ENCODE data around the gene RGS18.
"Not testable (repeated sequence)": the region's sequence is repeated elsewhere in the genome, so short reads cannot be mapped to it uniquely, and the experiment has no call there.

Gene RGS18

GRCh38 chr1:192186197-192186596 is 27.9 kb downstream of the RGS18 start:
- H3K27me3 ChIP-seq: no peaks in the 10 kb centered on the region
- no peaks in the 10 kb centered on the region for H3K4me1 ChIP-seq

GRCh38 chr1:192190066-192190465 is 31.8 kb downstream of the RGS18 start:
- H3K4me3 ChIP-seq: no peak overlapping the region

More at GRCh38 chr1:192186197-192186596, 27.9 kb downstream of the RGS18 start:
- no peak overlapping the region for H3K4me2 ChIP-seq
- no peak overlapping the region for H3K9ac ChIP-seq
- TF ChIP-seq Cebpa-rat (IDR thresholded peaks at IDR 0.05): no peak
- no peaks in the 10 kb centered on the region for H4K20me1 ChIP-seq
- H3K36me3 ChIP-seq: no peaks in the 10 kb centered on the region
- H3K27ac ChIP-seq: no peak overlapping the region
- H3K9me3 ChIP-seq: no peaks in the 10 kb centered on the region
- H3K4me3 ChIP-seq: no peak overlapping the region

GRCh38 chr1:192201303-192201702 is 43.0 kb downstream of the RGS18 start:
- TF ChIP-seq Cebpa-rat (IDR thresholded peaks at IDR 0.05): no peak
- no peaks in the 10 kb centered on the region for H3K36me3 ChIP-seq
- no peaks in the 10 kb centered on the region for H4K20me1 ChIP-seq
- H3K27ac ChIP-seq: no peak overlapping the region
- H3K4me3 ChIP-seq: no peak overlapping the region
- no peaks in the 10 kb centered on the region for H3K4me1 ChIP-seq
- no peak overlapping the region for H3K4me2 ChIP-seq
- no peaks in the 10 kb centered on the region for H3K27me3 ChIP-seq
- peaks cover 36% of the 10 kb centered on the region for H3K9me3 ChIP-seq
- H3K9ac ChIP-seq: no peak overlapping the region

More at GRCh38 chr1:192190066-192190465, 31.8 kb downstream of the RGS18 start:
- Histone ChIP-seq H3K27ac (no peak overlapping the region), H4K20me1 (no peaks in the 10 kb centered on the region), H3K4me1 (no peaks in the 10 kb centered on the region), H3K4me2 (no peak overlapping the region), H3K36me3 (no peaks in the 10 kb centered on the region), H3K27me3 (no peaks in the 10 kb centered on the region), H3K9me3 (no peaks in the 10 kb centered on the region), H3K9ac (no peak overlapping the region)
- TF ChIP-seq Cebpa-rat (IDR thresholded peaks at IDR 0.05): no peak

GRCh38 chr1:192224396-192224795 is 66.1 kb downstream of the RGS18 start:
- no peaks in the 10 kb centered on the region for H3K27me3 ChIP-seq
- no peak overlapping the region for H3K4me3 ChIP-seq
- H3K27ac ChIP-seq: no peak overlapping the region
- TF ChIP-seq Cebpa-rat (IDR thresholded peaks at IDR 0.05): no peak
- H3K4me2 ChIP-seq: no peak overlapping the region
- no peaks in the 10 kb centered on the region for H3K9me3 ChIP-seq
- no peak overlapping the region for H3K9ac ChIP-seq
- no peaks in the 10 kb centered on the region for H4K20me1 ChIP-seq
- no peaks in the 10 kb centered on the region for H3K4me1 ChIP-seq
- H3K36me3 ChIP-seq: no peaks in the 10 kb centered on the region

GRCh38 chr1:192224846-192225245 is 66.6 kb downstream of the RGS18 start:
- Histone ChIP-seq H3K9ac (no peak overlapping the region), H3K36me3 (no peaks in the 10 kb centered on the region), H3K9me3 (no peaks in the 10 kb centered on the region), H3K27ac (no peak overlapping the region), H3K4me2 (no peak overlapping the region), H3K27me3 (no peaks in the 10 kb centered on the region), H3K4me3 (no peak overlapping the region), H4K20me1 (no peaks in the 10 kb centered on the region), H3K4me1 (no peaks in the 10 kb centered on the region)
- no peak for TF ChIP-seq Cebpa-rat (IDR thresholded peaks at IDR 0.05)

GRCh38 chr1:192225266-192225665 is 67.0 kb downstream of the RGS18 start:
- Histone ChIP-seq H3K4me1 (no peaks in the 10 kb centered on the region), H3K27ac (no peak overlapping the region), H3K9me3 (no peaks in the 10 kb centered on the region), H3K27me3 (no peaks in the 10 kb centered on the region), H4K20me1 (no peaks in the 10 kb centered on the region), H3K9ac (no peak overlapping the region), H3K36me3 (no peaks in the 10 kb centered on the region), H3K4me2 (no peak overlapping the region), H3K4me3 (no peak overlapping the region)
- TF ChIP-seq Cebpa-rat (IDR thresholded peaks at IDR 0.05): no peak

GRCh38 chr1:192225703-192226102 is 67.4 kb downstream of the RGS18 start:
- no peaks in the 10 kb centered on the region for H3K4me1 ChIP-seq
- no peak overlapping the region for H3K27ac ChIP-seq
- H3K4me3 ChIP-seq: no peak overlapping the region
- H4K20me1 ChIP-seq: no peaks in the 10 kb centered on the region
- no peak for TF ChIP-seq Cebpa-rat (IDR thresholded peaks at IDR 0.05)
- H3K27me3 ChIP-seq: no peaks in the 10 kb centered on the region
- no peaks in the 10 kb centered on the region for H3K9me3 ChIP-seq
- no peak overlapping the region for H3K9ac ChIP-seq
- H3K36me3 ChIP-seq: no peaks in the 10 kb centered on the region
- H3K4me2 ChIP-seq: no peak overlapping the region

GRCh38 chr1:192227330-192227729 is 69.1 kb downstream of the RGS18 start:
- H3K36me3 ChIP-seq: no peaks in the 10 kb centered on the region
- no peak overlapping the region for H3K4me3 ChIP-seq
- no peak overlapping the region for H3K9ac ChIP-seq
- no peaks in the 10 kb centered on the region for H3K27me3 ChIP-seq
- no peaks in the 10 kb centered on the region for H3K9me3 ChIP-seq
- TF ChIP-seq Cebpa-rat (IDR thresholded peaks at IDR 0.05): no peak
- H3K4me1 ChIP-seq: no peaks in the 10 kb centered on the region
- no peak overlapping the region for H3K27ac ChIP-seq
- no peaks in the 10 kb centered on the region for H4K20me1 ChIP-seq
- no peak overlapping the region for H3K4me2 ChIP-seq

- H3K27me3 ChIP-seq, H4K20me1 ChIP-seq, H3K27ac ChIP-seq, H3K4me3 ChIP-seq, H3K36me3 ChIP-seq, H3K9ac ChIP-seq, H3K4me1 ChIP-seq, H3K4me2 ChIP-seq, H3K9me3 ChIP-seq: not testable (repeated sequence)
These were observed 69.7 kb downstream of the RGS18 start for GRCh38 chr1:192227980-192228379.

- Histone ChIP-seq H3K9me3 (no peaks in the 10 kb centered on the region), H3K27me3 (no peaks in the 10 kb centered on the region), H3K4me3 (no peak overlapping the region), H3K9ac (no peak overlapping the region), H3K4me2 (no peak overlapping the region), H3K36me3 (no peaks in the 10 kb centered on the region), H4K20me1 (no peaks in the 10 kb centered on the region), H3K4me1 (no peaks in the 10 kb centered on the region), H3K27ac (no peak overlapping the region)
- TF ChIP-seq Cebpa-rat (IDR thresholded peaks at IDR 0.05): no peak
These were observed 74.7 kb downstream of the RGS18 start for GRCh38 chr1:192232817-192233417.

- H3K9ac ChIP-seq: no peak overlapping the region
- no peaks in the 10 kb centered on the region for H3K4me1 ChIP-seq
- H4K20me1 ChIP-seq: no peaks in the 10 kb centered on the region
- H3K27me3 ChIP-seq: no peaks in the 10 kb centered on the region
- H3K27ac ChIP-seq: no peak overlapping the region
- TF ChIP-seq Cebpa-rat (IDR thresholded peaks at IDR 0.05): no peak
- H3K4me3 ChIP-seq: no peak overlapping the region
- no peaks in the 10 kb centered on the region for H3K36me3 ChIP-seq
- H3K9me3 ChIP-seq: no peaks in the 10 kb centered on the region
- H3K4me2 ChIP-seq: no peak overlapping the region
These were observed 76.9 kb downstream of the RGS18 start for GRCh38 chr1:192235127-192235526.
